Measurements from ENCODE around the gene C1QTNF3. TPM values are rescaled to one million over a fixed set of nuclear protein-coding genes. Genes with fewer than 3 reads are reported as not detected.
"Not testable (repeated sequence)": the region's sequence is repeated elsewhere in the genome, so short reads cannot be mapped to it uniquely, and the experiment has no call there.

Gene C1QTNF3
- total RNA-seq, 1 donor from 2014 or later = 1.5 TPM

GRCh38 chr5:34031966-34032365, 11.0 kb downstream of the C1QTNF3 start:
- no peaks in the 10 kb centered on the region for H3K27me3 Mint-ChIP-seq (ENCODE audit: low read depth)
- H3K36me3 Mint-ChIP-seq (ENCODE audit: low read depth) = peaks cover 7% of the 10 kb centered on the region
- H3K9me3 Mint-ChIP-seq (ENCODE audit: low read depth) = peaks cover 2% of the 10 kb centered on the region
- DNase-seq (ENCODE audit: low spot score) = no peak
- TF ChIP-seq CTCF (IDR thresholded peaks at IDR 0.05) = no peak
- peaks cover 2% of the 10 kb centered on the region for H3K4me1 Mint-ChIP-seq (ENCODE audit: low read depth)
- no peak overlapping the region for H3K27ac Mint-ChIP-seq (ENCODE audit: unreplicated experiment)
- no peak overlapping the region for H3K4me3 Mint-ChIP-seq (ENCODE audit: unreplicated experiment)

- Mint-ChIP-seq H3K4me3 (ENCODE audit: unreplicated experiment) (no peak overlapping the region), H3K27me3 (ENCODE audit: low read depth) (no peaks in the 10 kb centered on the region), H3K4me1 (ENCODE audit: low read depth) (no peaks in the 10 kb centered on the region), H3K27ac (ENCODE audit: unreplicated experiment) (no peak overlapping the region), H3K9me3 (ENCODE audit: low read depth) (peaks cover 2% of the 10 kb centered on the region), H3K36me3 (ENCODE audit: low read depth) (peaks cover 7% of the 10 kb centered on the region)
- TF ChIP-seq CTCF (IDR thresholded peaks at IDR 0.05) = no peak
- DNase-seq (ENCODE audit: low spot score) = no peak
Observed at GRCh38 chr5:34031117-34031516, 11.9 kb downstream of the C1QTNF3 start.

- not testable (repeated sequence) for H3K4me3 Mint-ChIP-seq (ENCODE audit: unreplicated experiment); H3K4me1 Mint-ChIP-seq (ENCODE audit: low read depth); H3K27me3 Mint-ChIP-seq (ENCODE audit: low read depth); DNase-seq (ENCODE audit: low spot score); H3K36me3 Mint-ChIP-seq (ENCODE audit: low read depth); H3K27ac Mint-ChIP-seq (ENCODE audit: unreplicated experiment); H3K9me3 Mint-ChIP-seq (ENCODE audit: low read depth)
Observed at GRCh38 chr5:34030585-34030984, 12.4 kb downstream of the C1QTNF3 start.

- Mint-ChIP-seq H3K36me3 (ENCODE audit: low read depth) (peaks cover 7% of the 10 kb centered on the region), H3K27me3 (ENCODE audit: low read depth) (no peaks in the 10 kb centered on the region), H3K27ac (ENCODE audit: unreplicated experiment) (no peak overlapping the region), H3K9me3 (ENCODE audit: low read depth) (peaks cover 2% of the 10 kb centered on the region), H3K4me3 (ENCODE audit: unreplicated experiment) (no peak overlapping the region), H3K4me1 (ENCODE audit: low read depth) (no peaks in the 10 kb centered on the region)
- DNase-seq (ENCODE audit: low spot score) = no peak
- TF ChIP-seq CTCF (IDR thresholded peaks at IDR 0.05) = no peak
Observed at GRCh38 chr5:34030048-34030447, 13.0 kb downstream of the C1QTNF3 start.

GRCh38 chr5:34028349-34028748, 14.7 kb downstream of the C1QTNF3 start:
- DNase-seq (ENCODE audit: low spot score) = no peak
- H3K4me1 Mint-ChIP-seq (ENCODE audit: low read depth) = no peaks in the 10 kb centered on the region
- TF ChIP-seq CTCF (IDR thresholded peaks at IDR 0.05) = no peak
- no peak overlapping the region for H3K27ac Mint-ChIP-seq (ENCODE audit: unreplicated experiment)
- H3K36me3 Mint-ChIP-seq (ENCODE audit: low read depth) = peaks cover 6% of the 10 kb centered on the region
- H3K9me3 Mint-ChIP-seq (ENCODE audit: low read depth) = peaks cover 2% of the 10 kb centered on the region
- H3K4me3 Mint-ChIP-seq (ENCODE audit: unreplicated experiment) = no peak overlapping the region
- H3K27me3 Mint-ChIP-seq (ENCODE audit: low read depth) = no peaks in the 10 kb centered on the region

GRCh38 chr5:34026089-34026761, 16.8 kb downstream of the C1QTNF3 start:
- no peaks in the 10 kb centered on the region for H3K9me3 Mint-ChIP-seq (ENCODE audit: low read depth)
- TF ChIP-seq CTCF (IDR thresholded peaks at IDR 0.05) = no peak
- no peak overlapping the region for H3K4me3 Mint-ChIP-seq (ENCODE audit: unreplicated experiment)
- H3K36me3 Mint-ChIP-seq (ENCODE audit: low read depth) = peaks cover 7% of the 10 kb centered on the region
- H3K27me3 Mint-ChIP-seq (ENCODE audit: low read depth) = no peaks in the 10 kb centered on the region
- DNase-seq (ENCODE audit: low spot score) = no peak
- no peak overlapping the region for H3K27ac Mint-ChIP-seq (ENCODE audit: unreplicated experiment)
- peaks cover 13% of the 10 kb centered on the region for H3K4me1 Mint-ChIP-seq (ENCODE audit: low read depth)
